ENCODE measurements around the gene MUC20. TPM values are rescaled to one million over a fixed set of nuclear protein-coding genes. Genes with fewer than 3 reads are reported as not detected.
"Not testable (repeated sequence)": the region's sequence is repeated elsewhere in the genome, so short reads cannot be mapped to it uniquely, and the experiment has no call there.

The MUC20 gene
- total RNA-seq, 1 experiment from 2014 or later: 0.69 TPM

DNA sequence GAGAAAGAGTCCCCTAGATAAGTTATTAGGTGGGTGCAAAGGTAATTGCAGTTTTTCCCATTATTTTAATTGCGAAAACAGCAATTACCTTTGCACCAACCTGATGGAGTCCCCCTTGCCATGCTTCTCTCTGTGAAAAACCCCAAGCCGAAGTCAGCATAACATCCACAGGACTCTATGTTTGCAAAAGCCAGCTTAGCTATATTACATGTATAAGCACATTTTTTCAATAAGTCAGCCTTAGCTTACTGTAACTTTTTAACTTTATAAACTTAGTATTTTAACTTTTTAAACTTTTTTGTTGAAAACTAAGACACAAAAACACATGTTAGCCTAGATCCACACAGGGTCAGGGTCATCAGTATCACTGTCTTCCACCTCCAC, 21.4 kb upstream of the MUC20 start:
- Histone ChIP-seq H3K4me3 (ENCODE audit: insufficient read depth, low read depth, low read length) (no peak overlapping the region), H3K27me3 (ENCODE audit: control insufficient read depth, insufficient read depth, low read length) (no peaks in the 10 kb centered on the region), H3K36me3 (replicated peaks; ENCODE audit: control insufficient read depth, insufficient read depth, low read length) (peaks cover under 1% of the 10 kb centered on the region; the same call in 1 of the 2 replicates)
- no peak for DNase-seq

DNA sequence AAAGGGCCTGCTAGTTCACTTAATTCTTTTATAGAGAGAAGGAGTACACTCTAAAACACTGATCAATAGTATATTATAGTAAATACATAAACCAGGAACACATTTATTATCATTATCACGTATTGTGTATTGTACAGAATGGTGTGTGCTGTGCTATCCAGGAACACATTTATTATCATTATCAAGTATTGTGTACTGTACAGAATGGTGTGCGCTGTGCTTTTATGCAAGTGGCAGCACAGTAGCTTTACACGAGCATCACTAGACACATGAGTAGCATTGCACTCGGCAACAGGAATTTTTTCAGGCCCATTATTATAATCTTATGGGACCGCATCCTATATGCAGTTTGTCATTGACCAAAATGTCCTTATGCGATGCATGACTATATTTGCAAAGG, 20.9 kb upstream of the MUC20 start:
- Histone ChIP-seq H3K27me3 (ENCODE audit: control insufficient read depth, insufficient read depth, low read length) (no peaks in the 10 kb centered on the region), H3K4me3 (ENCODE audit: insufficient read depth, low read depth, low read length) (no peak overlapping the region), H3K36me3 (replicated peaks; ENCODE audit: control insufficient read depth, insufficient read depth, low read length) (no peaks in the 10 kb centered on the region)
- DNase-seq: no peak

DNA sequence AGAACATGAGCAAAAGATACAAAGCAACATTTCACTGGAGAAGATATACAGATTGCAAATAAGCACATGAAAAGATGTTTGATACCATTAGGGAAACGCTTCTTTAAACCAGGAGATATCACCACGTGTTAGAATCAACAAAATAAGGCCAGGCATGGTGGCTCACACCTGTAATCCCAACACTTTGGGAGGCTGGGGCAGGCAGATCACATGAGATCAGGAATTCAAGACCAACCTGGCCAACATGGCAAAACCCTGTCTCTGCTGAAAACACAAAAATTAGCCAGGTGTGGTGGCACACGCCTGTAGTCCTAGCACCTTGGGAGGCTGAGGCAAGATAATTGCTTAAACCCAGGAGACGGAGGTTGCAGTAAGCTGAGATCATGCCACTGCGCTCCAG, 20.5 kb upstream of the MUC20 start:
- Histone ChIP-seq H3K36me3 (replicated peaks; ENCODE audit: control insufficient read depth, insufficient read depth, low read length) (no peaks in the 10 kb centered on the region), H3K27me3 (ENCODE audit: control insufficient read depth, insufficient read depth, low read length) (no peaks in the 10 kb centered on the region), H3K4me3 (ENCODE audit: insufficient read depth, low read depth, low read length) (no peak overlapping the region)
- DNase-seq: no peak

DNA sequence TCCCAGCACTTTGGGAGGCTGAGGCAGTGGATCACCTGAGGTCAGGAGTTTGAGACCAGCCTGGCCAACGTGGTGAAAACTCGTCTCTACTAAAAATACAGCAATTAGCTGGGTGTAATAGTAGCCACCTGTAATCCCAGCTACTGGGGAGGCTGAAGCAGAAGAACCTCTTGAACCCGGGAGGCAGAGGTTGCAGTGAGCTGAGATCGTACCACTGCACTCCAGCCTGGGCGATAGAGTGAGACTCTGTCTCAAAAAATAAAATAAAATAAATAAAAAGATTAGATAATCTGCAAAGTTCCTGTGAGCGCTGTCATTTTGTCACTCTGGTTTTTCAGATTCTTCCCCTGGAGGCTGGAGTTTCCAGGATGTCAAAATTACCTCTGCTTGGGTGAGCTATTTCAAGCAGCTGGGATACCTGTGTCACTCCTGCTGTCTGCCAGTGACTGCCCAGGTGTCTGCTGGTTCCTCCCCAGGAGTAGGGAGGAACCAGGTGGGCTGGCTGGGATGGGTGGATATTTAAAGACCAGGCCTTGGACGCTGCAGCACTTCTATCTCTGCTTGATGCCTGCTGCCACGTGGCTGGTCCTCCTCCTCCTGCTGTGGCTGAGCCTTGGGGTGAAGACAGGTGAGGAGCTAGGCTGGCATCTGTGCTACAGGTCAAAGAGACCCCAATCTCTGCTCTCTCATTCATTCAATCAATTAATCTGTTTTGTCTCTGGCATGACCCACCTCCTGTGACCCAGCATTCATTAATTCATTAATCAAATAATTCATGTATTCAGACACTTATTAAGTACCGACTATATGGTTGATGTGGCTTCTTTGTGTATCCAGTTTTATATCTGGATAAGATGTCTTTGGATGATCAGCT, 19.5 kb upstream of the MUC20 start:
- Histone ChIP-seq H3K36me3 (replicated peaks; ENCODE audit: control insufficient read depth, insufficient read depth, low read length) (no peaks in the 10 kb centered on the region), H3K27me3 (ENCODE audit: control insufficient read depth, insufficient read depth, low read length) (no peaks in the 10 kb centered on the region), H3K4me3 (ENCODE audit: insufficient read depth, low read depth, low read length) (no peak overlapping the region)
- DNase-seq: peak; percentile 31

DNA sequence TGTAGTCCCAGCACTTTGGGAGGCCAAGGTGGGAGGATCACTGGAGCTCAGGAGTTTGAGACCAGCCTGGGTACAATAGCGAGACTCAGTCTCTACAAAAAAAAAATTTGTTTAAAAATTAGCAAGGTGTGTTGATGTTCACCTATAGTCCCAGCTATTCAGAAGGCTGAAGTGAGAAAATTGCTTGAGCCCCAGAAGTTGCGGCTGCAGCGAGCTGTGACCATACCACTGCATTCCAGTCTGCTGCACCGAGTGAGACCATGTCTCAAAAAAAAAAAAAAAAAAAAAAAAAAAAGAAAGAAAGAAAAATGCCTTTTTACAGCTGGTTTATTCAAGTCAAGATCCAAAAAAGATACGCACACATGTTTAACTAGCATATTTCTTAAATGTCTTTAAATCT, 17.0 kb upstream of the MUC20 start:
- no peak overlapping the region for H3K4me3 ChIP-seq (ENCODE audit: insufficient read depth, low read depth, low read length)
- no peaks in the 10 kb centered on the region for H3K36me3 ChIP-seq (replicated peaks; ENCODE audit: control insufficient read depth, insufficient read depth, low read length)
- no peak for DNase-seq

DNA sequence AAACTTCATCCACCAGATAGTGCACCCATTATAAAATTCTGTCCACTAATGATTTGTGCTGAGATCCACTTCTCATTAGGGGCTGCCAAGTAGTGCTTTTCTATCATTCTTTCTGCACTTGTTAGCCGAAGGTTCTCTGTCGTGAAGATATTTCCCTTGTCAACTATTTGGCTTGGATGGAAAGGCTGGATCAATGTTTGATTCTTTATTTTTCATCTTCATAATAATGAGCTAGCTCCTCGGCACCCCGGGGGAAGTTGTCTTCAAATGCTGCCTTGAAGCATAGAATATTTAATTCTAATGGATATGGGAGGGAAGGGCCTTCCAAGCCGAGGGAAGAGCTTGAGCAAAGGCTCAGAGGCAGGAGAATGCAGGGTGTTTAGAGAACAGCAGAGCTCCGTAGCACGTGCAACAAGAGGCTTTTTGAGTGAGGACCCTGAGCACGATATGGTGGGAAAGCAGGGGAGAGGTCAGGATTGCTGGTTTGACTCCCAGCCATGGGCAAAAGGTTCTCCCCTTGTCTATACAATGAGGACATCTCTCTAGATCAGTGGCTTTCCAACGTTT, 16.3 kb upstream of the MUC20 start:
- DNase-seq: no peak
- H3K4me3 ChIP-seq (ENCODE audit: insufficient read depth, low read depth, low read length): no peak overlapping the region
- H3K27me3 ChIP-seq (ENCODE audit: control insufficient read depth, insufficient read depth, low read length): no peaks in the 10 kb centered on the region; the same call in 1 of the 2 replicates
- no peaks in the 10 kb centered on the region for H3K36me3 ChIP-seq (replicated peaks; ENCODE audit: control insufficient read depth, insufficient read depth, low read length)

More for the DNA sequence above, 17.0 kb upstream of the MUC20 start:
- H3K27me3 ChIP-seq (ENCODE audit: control insufficient read depth, insufficient read depth, low read length): no peaks in the 10 kb centered on the region; the same call in 1 of the 2 replicates

DNA sequence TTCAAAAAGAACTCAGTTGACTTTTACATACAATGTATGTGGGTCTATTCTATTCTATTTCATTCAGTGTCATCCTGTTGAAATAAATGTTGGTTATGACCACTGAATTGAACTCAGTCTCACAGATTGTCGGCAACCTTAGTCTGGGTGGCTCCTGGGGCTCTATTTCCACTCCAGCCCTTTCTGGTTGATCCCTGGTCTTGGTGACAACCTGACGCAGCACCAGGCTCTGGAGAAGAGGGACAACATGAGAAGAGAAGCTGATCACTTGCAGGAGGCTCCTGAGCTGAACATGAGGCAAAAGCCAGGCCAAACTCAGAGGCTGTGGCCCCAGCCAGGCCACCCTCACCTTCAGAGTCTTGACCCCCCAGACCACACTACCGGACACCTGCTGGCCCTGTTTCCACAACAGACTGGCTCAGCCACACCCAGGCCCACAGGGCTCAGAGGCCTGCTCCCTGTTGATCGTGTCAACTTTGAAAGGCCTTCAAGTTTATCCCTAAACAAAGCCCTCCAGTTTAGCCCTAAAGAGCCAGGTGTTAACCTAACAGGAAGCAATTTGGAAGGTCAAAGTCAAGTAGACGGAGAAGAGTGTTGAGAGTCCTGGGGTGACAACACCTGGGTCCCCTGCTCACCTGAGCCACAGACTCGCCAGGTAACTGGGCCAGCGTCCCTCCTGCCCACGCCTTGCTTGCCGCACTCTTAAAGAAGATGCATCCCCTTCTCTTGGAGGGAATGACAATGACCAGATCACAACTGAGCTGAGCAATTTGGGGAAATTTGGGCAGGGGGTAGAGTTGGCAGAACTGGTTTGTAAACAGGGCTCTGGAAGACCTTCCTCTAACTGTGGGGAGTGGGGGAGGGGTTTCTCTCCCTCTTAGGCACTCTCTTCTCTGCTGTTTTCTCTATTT, 15.4 kb upstream of the MUC20 start:
- peak; percentile 48 for DNase-seq
- H3K36me3 ChIP-seq (replicated peaks; ENCODE audit: control insufficient read depth, insufficient read depth, low read length): no peaks in the 10 kb centered on the region
- no peaks in the 10 kb centered on the region; the same call in 1 of the 2 replicates for H3K27me3 ChIP-seq (ENCODE audit: control insufficient read depth, insufficient read depth, low read length)
- H3K4me3 ChIP-seq (ENCODE audit: insufficient read depth, low read depth, low read length): no peak overlapping the region

DNA sequence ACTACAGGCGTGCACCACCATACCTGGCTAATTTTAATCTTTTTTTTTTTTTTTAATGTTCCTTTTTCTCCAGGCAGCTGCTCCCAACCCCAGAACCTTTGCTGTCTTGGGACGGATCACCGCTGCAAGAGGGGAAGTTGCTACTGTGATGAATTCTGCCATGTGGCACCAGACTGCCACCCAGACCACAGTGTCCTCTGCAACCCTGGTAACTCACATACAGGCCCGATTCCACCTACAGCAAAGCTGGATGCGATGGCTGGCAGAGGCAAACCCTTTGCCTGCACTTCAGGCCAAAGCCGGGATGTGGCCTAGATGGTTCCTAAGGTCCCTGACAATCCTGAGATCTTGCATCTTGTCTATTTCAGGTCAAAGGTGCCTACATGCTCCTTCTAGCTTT, 12.7 kb upstream of the MUC20 start:
- no peak overlapping the region for H3K4me3 ChIP-seq (ENCODE audit: insufficient read depth, low read depth, low read length)
- H3K27me3 ChIP-seq (ENCODE audit: control insufficient read depth, insufficient read depth, low read length): no peaks in the 10 kb centered on the region; the same call in 1 of the 2 replicates
- H3K36me3 ChIP-seq (replicated peaks; ENCODE audit: control insufficient read depth, insufficient read depth, low read length): no peaks in the 10 kb centered on the region
- DNase-seq: no peak

DNA sequence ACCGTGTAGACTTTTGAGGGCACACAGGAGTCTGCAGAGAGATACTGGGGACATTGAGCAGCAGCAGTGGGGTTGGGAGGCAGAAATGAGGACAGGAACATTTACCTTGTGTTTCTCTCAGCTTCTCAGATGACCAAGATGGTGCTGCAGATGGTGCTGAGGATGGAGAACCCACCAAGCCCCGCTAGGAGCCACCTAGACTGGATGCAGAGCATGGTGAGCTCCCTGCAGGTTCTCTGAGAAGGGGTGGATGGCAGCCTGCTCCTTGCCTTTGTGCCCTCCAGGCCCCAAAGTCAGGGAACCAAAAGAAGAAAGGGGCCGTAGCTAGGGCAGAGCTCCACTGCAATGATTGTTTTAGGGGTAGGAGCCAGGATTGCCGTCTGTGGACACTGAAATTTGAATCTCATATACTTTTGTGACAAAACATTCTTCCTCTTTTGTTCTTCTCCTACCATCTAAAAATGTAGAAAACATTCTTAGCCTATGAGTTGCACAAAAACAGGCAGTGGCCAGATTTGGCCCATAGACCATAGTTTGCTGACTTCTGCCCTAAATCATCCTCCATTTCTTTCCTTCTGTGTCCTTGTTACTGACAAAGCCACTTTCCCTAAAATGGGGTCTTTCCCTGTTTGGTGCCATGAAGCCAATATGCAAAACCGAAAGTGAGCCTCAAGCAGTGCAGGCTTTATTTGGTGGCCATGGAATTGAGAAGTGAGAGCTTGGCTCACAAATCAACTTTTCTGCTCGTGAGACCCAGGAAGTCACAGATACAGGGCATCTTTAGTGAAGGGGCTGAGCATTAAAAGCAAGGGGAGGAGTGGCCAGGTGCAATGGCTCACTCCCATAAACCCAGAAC, 11.9 kb upstream of the MUC20 start:
- Histone ChIP-seq H3K27me3 (ENCODE audit: control insufficient read depth, insufficient read depth, low read length) (no peaks in the 10 kb centered on the region; the same call in 1 of the 2 replicates), H3K4me3 (ENCODE audit: insufficient read depth, low read depth, low read length) (no peak overlapping the region), H3K36me3 (replicated peaks; ENCODE audit: control insufficient read depth, insufficient read depth, low read length) (no peaks in the 10 kb centered on the region)
- DNase-seq: no peak

DNA sequence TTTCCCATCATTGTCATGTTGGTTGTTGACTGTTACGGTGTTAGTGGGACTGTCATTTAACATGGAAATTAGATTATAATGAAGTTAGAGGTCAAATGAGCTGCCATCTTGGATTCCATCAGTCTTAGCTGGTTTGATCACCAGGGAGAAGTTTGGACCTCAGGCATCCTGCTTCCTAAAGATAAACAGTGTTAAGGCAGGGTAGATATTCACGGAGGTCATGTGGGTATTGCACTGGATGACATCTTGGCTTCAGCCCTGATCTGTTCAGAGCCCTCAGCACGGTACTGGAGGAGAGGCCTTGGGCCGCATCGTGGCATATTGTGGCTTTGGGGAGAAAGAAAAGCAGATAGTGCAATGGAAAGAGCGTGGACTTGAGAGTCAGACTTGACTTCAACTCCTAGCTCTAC, 11.1 kb upstream of the MUC20 start:
- no peak for DNase-seq
- Histone ChIP-seq H3K27me3 (ENCODE audit: control insufficient read depth, insufficient read depth, low read length) (no peaks in the 10 kb centered on the region; the same call in 1 of the 2 replicates), H3K36me3 (replicated peaks; ENCODE audit: control insufficient read depth, insufficient read depth, low read length) (no peaks in the 10 kb centered on the region), H3K4me3 (ENCODE audit: insufficient read depth, low read depth, low read length) (no peak overlapping the region)

DNA sequence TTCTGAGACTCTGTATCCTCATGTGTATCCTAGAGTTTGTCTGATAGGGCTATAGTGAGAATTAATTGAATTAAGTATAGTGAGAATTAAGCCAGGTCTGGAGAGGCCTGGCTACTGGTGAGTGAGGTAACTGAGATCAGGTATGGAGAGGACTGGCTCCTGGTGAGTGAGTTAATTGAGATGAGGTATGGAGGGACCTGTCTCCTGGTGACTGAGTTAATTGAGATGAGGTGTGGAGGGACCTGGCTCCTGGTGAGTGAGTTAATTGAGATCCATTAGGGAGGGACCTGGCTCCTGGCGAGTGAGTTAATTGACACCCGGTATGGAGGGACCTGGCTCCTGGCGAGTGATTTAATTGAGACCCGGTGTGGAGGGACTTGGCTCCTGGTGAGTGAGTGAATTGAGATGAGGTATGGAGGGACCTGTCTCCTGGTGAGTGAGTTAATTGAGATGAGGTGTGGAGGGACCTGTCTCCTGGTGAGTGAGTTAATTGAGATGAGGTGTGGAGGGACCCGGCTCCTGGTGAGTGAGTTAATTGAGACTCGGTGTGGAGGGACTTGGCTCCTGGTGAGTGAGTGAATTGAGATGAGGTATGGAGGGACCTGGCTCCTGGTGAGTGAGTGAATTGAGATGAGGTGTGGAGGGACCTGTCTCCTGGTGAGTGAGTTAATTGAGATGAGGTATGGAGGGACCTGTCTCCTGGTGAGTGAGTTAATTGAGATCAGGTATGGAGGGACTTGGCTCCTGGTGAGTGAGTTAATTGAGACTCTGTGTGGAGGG, 10.5 kb upstream of the MUC20 start:
- not testable (repeated sequence) for DNase-seq; H3K36me3 ChIP-seq (replicated peaks; ENCODE audit: control insufficient read depth, insufficient read depth, low read length); H3K27me3 ChIP-seq (ENCODE audit: control insufficient read depth, insufficient read depth, low read length); H3K4me3 ChIP-seq (ENCODE audit: insufficient read depth, low read depth, low read length)

DNA sequence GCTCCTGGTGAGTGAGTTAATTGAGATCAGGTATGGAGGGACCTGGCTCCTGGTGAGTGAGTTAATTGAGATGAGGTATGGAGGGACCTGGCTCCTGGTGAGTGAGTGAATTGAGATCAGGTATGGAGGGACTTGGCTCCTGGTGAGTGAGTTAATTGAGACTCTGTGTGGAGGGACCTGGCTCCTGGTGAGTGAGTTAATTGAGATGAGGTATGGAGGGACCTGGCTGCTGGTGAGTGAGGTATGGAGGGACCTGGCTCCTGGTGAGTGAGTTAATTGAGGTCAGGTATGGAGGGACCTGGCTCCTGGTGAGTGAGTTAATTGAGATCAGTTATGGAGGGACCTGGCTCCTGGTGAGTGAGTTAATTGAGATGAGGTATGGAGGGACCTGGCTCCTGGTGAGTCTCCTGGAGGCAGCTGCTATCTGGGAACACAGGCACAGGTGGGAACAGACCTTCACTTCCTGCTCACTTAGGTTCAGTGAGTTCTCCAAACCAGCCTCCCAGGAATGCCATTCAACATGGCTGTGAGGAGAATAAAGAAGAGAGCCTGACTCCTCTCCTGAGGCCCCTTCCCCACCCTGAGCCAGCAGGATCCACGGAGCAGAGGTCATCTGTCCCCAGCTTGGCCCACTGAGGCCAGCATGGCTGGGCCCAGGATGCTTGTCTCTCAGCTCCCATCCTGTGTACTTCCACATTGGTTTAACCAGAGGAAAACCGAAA, 9.5 kb upstream of the MUC20 start:
- H3K36me3 ChIP-seq (replicated peaks; ENCODE audit: control insufficient read depth, insufficient read depth, low read length): not testable (repeated sequence)

More for the DNA sequence above, 9.5 kb upstream of the MUC20 start:
- not testable (repeated sequence) for H3K27me3 ChIP-seq (ENCODE audit: control insufficient read depth, insufficient read depth, low read length); H3K4me3 ChIP-seq (ENCODE audit: insufficient read depth, low read depth, low read length)
- peak; percentile 23 for DNase-seq

All from H7 (cell line).